HG03432 (cell line): Measurements from ENCODE around the gene LAMB2.

ENCODE experiments used
- ATAC-seq: cut with Tn5 transposase; IDR thresholded peaks from one replicate; pipeline ENCODE4 v1.9.1; 2021; ENCODE audit warnings: mild to moderate bottlenecking, moderate library complexity; ENCODE audit not compliant: unreplicated experiment

LAMB2 gene

DNA sequence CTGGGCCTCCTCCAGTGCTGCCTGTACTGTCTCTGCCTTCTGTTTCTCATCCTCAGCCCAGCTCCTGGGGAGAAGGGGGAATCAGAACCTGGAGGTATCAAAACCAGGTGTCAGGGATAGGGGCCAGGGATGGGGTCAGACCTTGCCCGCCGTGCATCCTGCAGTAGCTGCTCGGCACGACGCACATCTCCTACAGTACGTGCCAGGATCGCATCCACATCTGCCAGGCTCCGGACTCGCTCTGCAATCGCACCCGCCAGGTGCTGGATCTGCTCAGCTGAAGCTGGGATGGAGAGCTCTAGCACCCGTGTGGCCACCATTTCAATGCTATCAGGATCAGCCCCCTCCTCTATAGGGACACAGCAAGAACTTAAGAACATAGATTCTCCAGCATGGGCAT, 10.8 kb downstream of the LAMB2 start:
- ATAC-seq, result no peak

DNA sequence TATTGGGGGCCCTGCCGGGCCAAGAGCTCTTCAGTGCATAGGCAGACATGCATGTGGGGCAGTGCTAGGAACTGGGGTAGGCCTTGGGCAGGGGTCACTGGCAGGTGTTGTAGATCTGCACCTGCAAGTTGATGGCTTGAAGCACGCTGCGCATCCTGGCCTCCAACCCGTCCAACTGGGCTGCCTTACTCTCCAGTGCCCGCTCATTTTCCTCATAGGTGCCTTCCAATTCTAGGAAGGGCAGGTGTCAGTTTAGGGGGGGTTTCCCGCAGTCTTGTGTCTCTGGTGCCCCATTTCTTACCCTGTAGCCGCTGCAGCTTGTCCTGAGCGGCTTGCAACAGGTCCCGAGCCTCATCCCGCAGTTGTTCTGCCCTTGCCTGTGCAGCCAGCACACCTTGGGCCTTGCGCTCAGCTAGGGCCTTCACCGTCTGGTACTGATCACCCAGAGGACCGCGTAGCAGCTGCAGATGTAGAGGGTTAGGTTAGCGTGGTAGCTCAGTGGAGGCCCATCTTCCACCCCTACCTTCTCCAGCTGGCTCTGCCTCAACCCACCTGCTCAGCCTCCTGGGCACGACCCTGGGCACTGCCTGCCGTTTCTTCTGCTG, 11.6 kb downstream of the LAMB2 start:
- ATAC-seq, result no peak

DNA sequence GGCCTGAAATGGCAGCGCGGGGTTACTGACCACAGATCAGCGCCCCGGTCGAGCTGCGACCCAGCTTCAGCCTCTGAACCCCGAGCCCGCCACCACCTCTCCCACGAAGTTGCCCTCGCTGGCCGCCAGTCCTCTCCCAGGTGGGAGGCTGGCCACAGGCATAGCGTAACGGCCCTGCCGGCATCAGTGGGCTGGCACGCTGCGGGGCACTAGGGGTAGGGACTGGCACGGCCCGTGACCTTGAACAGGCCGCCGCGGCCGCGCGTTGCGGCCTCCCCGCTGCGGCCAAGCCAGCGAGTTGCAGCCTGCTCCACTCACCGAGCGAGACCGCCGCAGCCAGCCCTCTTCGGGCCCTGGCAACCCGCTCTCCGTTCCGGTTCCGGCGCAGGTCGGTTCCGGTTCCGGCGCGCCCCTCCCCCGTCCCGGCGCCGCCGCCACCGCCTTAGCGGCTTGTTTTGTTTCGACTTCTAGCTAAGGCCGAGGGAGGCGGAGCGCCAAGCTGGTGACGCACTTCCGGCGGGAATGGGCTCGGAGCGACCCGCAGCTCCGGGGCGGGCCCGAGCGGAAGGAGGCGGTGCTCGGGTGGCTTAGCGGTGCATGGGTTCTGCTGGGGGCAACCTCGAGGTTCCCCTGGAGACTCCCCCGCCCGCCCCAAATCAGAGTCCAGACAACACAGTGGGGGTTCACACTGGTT, 12.3 kb downstream of the LAMB2 start, which contains the start of gene USP19:
USP19 (minus strand) TSS at position 386 of the 694 bp plus-strand sequence. CDS start 1,678 bp downstream, outside the sequence.
- peak; percentile 91 for ATAC-seq

DNA sequence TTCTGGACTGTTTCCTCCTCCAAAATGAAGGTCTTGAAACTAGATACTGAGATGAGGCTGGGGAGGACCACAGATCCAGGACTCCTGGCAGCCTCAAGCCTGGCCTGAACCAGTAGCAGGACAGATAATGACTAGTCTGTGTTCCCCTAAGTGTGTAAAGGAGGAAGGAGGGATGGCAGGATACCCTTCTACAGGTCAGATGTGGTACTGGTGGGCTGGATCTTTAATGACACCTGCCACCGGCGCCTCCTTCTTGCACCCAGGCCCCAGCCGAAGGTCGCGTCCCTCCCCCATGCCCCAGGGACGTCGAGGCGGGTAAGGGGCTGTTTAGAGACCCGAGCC, 12.8 kb downstream of the LAMB2 start:
- ATAC-seq, result peak; percentile 9

DNA sequence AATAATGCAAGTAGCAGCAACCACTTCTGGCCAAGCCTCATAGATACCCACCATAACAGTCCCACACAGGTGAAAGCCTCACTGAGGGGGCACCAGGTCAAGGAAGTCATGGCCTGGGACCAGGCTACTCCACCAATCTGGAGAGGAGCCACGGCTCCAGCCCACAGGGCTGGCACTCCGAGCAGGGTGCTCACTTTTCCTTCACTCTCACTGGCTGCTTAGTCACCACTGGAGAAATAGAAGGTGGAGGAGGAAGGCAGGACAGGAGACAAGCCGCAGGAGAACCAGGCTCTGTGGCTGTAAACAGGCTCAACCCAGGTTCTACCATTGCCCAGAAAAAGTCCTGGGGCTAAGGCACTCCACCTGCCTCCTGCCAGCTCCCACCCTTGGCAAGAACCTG, 13.4 kb downstream of the LAMB2 start:
- ATAC-seq, result no peak

DNA sequence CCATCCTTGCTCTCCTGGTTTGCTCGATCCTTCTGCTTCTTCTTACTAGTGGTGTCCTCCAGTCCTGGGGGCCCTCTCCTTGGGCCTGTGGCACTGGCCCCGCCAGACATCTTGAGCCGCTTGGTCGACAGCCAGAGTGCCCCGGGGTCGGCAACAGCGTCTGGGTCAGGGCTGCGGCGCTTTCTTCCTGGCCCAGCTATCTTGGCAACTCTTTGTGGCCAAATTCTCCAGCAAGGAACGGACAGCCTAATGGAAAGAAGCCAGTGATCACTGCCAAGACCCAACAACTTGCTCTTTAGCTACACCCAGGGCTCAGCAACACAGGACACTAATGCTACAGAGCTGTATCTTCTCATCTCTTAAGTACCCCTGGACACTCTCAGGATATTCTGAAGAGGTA, 13.8 kb downstream of the LAMB2 start:
- no peak for ATAC-seq

DNA sequence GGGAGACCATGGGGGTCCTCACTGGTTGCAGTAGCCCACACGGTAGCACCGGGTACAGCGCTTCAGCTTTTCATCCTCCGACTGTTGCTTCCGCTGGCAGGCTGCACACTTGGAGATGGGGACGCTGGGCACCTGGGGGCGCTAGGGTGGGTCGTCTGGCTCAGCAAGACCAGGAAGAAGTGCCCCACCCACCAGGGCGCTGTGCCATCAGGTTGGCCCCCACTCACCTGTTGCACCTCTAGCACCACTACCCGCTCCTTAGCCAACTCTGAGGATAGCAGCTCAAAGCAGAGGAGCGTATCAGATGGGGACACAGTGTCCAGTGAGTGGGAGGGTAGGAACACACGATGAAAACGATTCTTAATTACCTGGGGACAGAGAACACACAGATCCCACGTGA, 20.6 kb downstream of the LAMB2 start:
- ATAC-seq, result no peak

DNA sequence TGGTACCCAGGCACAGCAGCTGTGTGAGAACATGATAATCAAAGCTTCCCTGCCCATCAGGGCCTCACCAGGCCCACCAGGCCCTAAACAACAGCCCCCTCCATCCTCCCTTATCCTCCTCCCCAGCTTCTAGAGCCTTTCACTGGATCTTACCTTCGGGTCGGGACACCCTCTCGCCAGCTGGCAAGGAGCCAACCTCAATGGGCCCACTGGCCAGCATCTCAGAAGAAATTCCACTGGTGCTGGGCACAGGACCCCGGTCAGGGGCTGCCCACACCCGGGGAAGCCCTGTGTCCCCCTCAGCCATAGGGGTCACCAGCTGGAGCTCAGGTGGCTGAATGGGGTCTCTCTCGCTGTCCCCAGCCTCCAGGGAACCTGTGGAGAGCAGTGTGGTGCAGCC, 21.5 kb downstream of the LAMB2 start:
- no peak for ATAC-seq

DNA sequence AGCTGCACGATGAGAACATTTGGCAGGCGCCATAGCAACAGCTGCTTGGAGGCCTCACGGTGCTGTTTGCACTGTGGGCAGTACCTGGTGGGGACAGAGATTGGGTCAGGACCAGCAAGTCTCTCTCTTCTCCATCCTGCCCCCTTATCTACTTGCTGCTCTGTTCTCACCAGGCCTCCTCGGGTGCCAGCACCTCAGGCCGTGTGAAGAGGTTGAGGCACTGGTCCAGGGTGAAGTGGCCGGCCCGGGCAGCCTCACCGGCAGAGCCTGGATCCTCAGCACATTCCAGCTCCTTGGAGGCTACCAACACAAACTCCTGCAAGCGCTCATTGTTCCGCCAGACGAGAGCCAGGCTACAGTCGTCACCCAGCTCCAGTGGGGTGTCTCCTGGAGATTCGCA, 22.1 kb downstream of the LAMB2 start:
- no peak for ATAC-seq

DNA sequence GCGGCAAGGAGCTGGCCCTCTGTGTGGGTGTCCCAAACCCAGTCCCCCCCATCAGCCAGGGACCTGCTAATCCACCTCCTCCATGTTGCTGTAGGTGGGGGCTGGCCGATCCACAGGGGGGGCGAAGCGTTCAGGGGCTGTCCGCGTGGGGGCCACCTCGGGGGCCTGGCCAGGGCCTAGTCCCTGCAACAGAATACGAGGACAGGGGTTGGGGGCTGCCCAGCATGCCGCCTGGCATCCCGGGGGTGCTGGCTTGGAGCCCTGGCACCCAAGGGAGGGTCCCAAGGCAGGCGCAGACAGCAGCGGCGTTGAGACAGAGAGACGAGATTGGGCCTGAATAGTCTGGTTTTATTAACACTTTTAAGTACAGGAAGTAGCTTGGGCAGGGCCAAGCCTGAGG, 24.5 kb downstream of the LAMB2 start:
- ATAC-seq, result no peak

DNA sequence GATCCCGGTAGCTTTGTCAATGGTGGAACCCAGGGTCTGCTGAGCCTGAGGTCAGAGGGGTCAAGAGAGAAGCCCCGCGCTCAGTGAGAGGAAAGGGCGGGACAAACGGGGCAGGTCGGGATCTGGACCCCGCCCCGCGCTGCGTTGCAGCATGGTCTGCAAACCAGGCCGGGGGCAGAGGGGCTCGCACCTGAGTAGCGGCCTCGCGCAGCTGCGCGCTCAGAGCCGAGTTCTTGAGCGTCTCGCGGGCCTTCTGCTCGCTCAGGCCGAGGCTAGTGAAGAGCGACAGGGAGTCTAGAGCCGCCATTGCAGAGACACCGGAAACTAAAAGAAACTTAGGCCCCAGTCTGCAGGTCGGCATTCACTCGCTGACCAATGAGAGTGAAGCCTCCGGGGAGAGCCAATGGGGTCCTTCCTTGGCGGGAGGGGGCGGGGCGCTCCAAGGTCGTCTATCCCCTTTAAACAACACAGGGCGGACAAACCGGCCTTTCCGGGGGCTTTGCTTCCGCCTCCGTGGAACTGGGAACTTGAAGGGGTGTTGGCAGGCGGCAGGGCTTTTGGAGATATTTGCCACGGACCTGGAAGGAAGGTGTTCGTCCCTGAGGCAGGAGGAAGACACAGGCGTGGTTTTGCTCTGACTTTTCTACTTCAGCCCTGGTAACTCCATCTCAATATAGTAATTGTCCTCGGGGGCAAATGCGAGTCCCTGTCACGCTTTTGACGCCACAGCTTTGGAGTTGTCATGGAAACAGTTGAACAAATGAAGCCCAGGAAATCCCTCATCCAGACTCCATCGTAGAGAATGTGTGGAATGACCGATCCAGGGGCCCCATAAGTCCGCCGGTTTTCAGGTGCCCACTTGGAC, 28.2 kb downstream of the LAMB2 start, which contains the start of gene QARS1:
QARS1 (minus strand) TSS at position 331 of the 865 bp plus-strand sequence; CDS start at position 307, 24 bp downstream.
- peak; percentile 88 for ATAC-seq

DNA sequence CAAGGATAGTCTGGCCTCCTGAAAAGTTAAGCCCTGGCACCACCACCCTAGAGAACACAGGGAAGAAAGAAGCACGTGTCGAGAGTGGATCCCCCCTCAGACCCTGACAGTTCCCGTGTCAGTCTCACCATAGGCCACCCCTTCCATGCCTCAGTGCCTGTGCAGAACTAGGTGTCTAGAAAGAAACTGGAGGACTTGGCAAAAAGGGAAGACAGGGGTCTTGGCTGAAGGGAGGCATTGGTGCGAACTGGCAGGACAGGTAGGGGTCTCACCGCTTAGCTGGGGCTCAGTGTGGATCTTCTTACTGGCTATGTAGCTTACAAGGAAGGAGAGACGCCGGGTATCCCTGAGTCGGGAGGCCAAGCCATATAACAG, 28.8 kb downstream of the LAMB2 start:
- ATAC-seq, result no peak

DNA sequence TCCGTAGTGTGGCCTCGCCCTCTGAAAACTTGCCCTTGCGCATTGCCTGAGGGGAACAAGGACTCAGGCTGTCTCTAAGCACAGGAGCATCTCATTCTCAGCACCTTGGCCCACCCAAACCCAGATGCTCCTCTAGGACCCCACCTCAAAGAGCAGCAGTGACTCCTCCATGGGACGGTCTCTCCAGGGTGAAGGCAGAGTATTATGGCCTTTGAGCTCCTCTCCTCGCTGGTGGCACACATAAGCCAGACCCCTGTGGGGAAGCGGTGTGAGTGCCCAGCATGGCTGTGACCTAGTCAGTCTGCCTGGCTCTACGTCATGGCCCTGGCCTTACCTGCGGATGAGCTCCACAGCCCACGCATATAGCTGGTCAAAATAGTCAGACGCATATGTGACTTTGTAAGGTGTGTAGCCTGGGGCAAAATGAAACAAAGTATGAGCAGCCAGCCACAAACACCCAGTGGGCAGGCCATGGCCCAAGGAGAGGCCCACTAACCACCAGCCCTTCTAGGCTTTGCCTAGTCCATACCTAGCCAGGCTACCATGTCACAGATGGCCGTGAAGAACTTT, 32.7 kb downstream of the LAMB2 start:
- no peak for ATAC-seq

DNA sequence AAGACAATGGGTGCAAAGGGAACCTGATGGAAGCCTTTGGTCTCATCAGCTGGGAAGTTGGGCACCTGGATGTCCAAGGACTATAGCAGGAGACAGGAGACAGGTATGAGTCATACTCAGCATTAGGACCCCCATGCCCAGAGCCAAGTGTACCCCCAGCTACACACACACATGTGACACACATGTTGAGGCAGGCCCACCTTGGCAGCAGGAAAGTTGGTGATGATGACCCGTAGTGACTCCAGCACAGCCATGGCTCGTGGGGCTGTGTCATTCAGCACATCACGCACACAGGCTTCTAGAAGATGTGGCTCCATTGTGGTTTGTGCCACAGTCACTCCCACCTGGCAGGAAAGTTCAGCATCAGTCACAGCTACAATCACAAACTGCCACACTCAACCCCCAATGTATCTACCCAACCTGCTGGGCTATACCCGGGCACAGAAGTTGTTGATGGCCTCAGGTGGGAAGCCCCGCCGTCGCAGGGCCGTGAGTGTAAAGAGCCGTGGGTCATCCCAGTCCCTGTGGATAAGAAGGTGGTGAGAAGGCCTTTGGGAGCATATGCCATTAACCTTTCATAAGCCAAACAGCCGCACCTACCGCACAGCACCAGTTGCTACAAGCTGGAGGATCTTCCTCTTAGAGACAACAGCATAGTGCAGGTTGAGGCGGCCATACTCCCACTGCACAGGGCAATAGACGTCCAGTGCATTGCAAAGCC, 33.8 kb downstream of the LAMB2 start:
- ATAC-seq, result no peak

DNA sequence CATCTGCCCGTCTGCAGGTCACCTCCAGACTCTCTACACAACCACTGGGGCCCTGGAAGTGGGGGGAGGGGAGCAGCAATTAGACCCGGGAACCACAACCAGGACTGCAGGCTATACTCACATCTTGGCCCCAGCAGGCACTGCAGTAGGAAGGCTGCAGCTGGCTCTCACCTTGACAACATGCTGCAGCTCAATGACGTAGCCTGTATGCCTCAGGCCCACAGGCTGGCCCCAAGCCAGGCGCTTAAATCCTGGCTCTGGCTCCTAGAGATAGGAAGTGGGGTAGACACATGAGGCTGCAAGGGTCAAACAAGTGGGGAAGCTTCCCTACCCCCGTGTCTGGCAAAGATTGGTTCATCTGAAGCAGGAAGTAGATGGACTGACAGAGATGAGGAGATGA, 34.4 kb downstream of the LAMB2 start:
- no peak for ATAC-seq

DNA sequence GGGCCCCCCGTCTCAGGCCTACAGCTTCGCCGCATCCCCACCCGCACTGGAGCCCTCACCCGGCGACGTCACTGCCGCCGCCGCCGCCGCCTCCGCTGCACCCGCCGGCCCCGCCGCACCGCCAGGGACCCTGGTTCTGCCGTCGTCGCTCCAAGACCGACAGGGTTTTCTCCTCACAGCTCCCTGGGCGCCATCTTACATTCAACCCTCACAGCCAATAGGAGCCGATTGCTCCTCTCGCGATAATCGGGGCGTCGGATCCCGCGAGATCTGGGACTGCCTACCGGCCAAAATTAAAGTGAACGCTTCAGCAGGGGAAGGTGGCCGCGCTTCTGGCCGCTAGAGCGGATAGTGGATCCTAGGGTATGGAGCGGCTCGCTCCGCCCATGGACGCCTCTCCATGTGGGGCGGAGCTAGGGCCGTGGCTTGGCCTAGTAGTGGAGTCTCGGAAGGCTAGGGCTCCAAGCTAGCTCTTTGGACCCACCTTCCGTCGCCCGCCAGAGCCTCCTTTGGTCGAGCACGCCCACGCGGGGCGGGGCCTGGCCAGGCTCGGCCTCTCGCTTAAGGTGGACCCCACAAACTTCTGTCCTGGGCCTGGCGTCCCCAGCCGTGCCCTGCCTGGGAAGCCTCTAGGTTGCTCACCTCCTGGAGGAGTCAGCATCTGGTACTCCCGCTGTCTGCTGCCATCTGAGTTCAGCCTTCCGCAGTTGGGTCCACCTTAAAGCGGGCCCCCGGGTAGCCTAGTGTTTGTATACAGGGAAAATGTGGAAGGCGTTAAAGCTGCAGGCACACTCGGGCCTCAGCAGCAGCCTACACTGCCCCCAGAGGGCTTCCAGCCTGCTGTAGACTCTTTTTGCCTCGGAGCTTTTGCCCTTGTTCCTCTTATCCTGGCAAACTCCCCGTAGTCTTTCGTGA, 38.7 kb downstream of the LAMB2 start, which contains the start of gene QRICH1:
QRICH1 (minus strand) TSS at position 219 of the 915 bp plus-strand sequence. CDS start 17,054 bp downstream, outside the sequence.
- peak; percentile 83 for ATAC-seq

DNA sequence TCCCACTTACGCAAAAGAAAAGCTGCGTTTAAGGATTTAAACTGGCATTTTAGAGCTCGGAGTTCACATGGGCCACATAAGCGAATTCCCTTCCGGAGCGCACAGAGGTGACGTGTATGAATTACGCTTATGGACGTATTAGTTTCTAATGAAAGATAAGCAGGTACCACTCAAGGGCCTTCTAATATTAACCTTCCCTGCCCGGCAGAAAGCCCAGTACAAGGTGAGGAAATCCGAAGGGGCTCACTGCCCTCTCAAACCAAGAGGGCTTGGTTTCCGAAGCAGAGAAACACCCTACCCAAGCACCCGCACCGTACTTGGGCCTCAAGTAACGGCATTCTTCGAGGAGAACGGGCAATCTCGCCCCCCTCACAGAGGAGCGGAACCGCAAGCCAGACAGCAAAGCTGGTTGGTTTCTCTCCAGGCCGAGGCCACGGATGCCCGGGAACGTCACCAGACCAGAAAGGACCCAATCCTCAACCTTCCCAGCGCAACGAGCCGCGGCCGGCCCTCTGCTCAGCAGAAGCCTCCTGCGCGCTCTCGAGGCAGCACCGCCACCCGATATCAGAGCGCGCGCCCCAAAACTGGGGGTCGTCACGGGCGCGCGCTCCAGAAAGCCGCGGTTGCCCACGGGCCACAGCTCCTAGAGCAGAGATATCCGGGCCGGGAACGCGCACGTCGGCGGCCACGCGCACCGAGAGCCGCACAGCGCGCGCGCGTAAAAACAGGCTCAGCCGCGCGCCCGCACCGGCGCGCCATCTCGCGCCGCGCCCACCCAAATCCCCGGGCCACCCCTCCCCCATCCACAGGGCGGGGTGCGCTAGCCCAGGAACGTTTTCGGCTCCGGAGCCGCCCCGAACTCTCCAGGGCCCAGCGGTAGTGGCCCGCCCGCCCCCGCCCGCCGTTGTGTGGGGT, 39.7 kb downstream of the LAMB2 start:
- peak; percentile 49 for ATAC-seq

DNA sequence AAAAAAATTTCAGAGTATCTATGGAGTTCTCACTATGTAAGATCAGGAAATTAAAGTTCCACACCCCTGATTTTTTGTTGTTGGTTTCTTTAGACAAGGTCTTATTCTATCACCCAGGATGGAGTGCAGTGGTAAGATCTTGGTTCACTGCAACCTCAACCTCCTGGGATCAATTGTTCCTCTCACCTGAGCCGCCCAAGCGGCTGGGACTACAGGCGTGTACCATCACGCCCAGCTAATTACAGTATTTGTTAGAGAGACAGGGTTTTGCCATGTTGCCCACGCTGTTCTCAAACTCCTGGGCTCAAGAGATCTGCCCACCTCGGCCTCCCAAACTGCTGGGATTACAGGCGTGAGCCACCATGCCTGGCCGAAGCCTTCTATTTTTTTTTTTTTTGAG, 51.4 kb downstream of the LAMB2 start:
- ATAC-seq, result no peak

DNA sequence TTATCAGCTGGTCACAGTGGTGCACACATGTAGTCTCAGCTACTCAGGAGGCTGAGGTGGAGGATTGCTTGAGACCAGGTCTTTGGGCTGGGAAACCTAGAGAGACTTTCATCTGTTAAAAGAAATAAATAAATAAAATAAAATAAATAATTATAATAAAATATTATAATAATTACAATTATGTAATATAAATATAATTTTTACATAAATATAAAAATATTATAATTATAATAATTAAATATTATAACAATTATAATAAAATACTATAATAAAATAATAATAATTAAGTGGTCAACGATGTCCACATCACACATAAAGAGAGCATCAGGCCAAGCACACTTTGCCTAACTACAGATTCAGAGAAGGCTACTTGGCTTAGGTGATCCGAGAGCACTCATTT, 53.6 kb downstream of the LAMB2 start:
- no peak for ATAC-seq
